ENCODE measurements around the gene TBCCD1.

The TBCCD1 gene

DNA sequence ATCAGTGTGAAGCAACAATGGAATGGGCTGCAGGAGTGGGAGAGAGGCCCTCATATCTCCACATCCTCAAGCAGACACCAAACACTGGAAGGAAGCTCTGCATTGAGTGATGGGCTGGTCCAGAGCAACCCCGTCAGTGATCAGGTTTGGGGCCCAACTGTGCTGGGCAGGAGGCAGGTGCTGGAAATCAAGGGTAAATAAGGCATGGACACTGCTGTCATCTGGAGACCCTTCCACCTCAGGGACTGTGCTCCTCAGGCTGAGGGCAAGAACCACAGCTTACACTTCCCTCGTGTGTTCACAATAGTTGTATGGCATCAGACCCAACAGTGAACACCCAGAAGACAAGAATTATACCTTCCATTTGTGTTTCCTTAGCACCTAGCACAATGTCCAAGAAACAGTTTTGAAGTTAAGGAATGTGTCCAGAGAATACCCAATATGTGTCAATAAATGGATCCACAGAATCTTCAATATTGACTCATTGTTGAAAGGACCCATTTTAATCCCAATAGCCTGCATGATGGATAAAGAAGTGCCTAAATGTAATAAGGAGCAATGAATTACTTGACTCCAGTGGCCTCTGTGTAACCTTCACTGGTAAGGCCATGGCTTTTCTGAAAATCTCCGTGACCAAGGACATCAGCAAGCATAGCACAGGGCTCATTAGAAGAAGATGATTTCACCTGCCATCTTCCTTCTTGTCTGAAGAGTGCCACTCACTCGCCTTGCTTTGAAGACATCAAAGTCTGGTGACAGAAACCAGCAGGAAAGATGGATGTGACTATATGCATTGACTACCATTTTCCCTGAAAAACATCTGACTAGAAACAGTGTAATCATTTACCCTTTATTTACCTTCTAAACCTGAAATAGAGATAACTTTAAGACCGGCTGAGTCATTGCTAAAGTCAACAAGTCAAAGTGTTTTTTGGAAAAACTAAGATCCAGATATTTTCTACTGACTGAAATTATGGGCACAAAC is 38.7 kb upstream of the TBCCD1 start:
- no peaks in the 10 kb centered on the region for H3K36me3 ChIP-seq
- H3K9me3 ChIP-seq, result no peaks in the 10 kb centered on the region
- no peak overlapping the region for H3K27ac ChIP-seq
- H3K27me3 ChIP-seq, result no peaks in the 10 kb centered on the region
- TF ChIP-seq, protein P1, sequence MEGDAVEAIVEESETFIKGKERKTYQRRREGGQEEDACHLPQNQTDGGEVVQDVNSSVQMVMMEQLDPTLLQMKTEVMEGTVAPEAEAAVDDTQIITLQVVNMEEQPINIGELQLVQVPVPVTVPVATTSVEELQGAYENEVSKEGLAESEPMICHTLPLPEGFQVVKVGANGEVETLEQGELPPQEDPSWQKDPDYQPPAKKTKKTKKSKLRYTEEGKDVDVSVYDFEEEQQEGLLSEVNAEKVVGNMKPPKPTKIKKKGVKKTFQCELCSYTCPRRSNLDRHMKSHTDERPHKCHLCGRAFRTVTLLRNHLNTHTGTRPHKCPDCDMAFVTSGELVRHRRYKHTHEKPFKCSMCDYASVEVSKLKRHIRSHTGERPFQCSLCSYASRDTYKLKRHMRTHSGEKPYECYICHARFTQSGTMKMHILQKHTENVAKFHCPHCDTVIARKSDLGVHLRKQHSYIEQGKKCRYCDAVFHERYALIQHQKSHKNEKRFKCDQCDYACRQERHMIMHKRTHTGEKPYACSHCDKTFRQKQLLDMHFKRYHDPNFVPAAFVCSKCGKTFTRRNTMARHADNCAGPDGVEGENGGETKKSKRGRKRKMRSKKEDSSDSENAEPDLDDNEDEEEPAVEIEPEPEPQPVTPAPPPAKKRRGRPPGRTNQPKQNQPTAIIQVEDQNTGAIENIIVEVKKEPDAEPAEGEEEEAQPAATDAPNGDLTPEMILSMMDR (IDR thresholded peaks at IDR 0.05), result no peak
- H3K4me3 ChIP-seq, result no peak overlapping the region
- no peak for DNase-seq
- intact Hi-C loops (cut with DNase I; ENCODE audit: low total_unique reads), result loop anchor here (10.0 kb wide), 1 partner anchor 1069 kb away; the partner anchor contains the start of gene SST
- no peaks in the 10 kb centered on the region for H3K4me1 ChIP-seq

DNA sequence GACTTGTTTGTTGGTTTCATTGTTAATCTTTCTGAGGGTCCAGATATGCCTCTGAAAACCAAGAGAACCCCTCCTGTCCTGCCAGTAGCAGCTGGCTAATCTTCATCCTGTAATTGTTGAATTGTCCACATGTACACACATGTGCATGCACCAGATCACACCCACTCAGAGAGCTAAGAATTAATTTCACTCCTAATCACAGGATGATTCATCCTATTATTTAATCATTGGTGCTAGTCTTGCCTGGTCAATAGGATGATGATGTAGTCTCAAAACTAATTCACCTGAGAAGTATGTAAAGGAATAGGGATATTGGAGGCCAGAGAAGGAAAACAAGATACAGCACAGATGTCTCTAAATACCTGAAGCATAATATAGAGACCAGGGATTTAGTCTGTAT is 37.9 kb upstream of the TBCCD1 start:
- intact Hi-C loops (cut with DNase I; ENCODE audit: low total_unique reads), result loop anchor here (10.0 kb wide), 1 partner anchor 1070 kb away; the partner anchor contains the start of gene SST
- Histone ChIP-seq H3K4me3 (no peak overlapping the region), H3K9me3 (no peaks in the 10 kb centered on the region), H3K27ac (no peak overlapping the region), H3K4me1 (no peaks in the 10 kb centered on the region), H3K36me3 (no peaks in the 10 kb centered on the region), H3K27me3 (no peaks in the 10 kb centered on the region)
- no peak for DNase-seq
- TF ChIP-seq, protein P1 (IDR thresholded peaks at IDR 0.05), result no peak

DNA sequence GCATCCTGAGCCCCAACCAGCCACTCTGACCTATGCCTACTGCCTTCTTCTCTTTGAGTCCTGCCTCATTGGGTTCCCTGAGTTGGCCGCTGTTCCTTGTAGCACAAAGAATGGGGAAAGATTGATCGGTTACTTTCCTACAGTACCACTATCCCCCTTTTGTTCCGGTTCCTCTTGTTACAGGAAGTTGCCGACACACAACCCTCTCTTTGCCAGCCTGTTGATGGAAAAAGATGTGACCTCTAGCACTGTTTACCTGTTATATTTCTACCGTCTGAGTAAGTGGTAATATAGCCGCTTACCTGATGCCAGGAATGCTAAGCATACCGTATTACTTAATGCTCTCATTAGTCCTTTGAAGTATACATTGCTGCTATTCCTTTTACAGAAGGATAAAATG is 36.0 kb upstream of the TBCCD1 start:
- no peaks in the 10 kb centered on the region for H3K4me1 ChIP-seq
- no peaks in the 10 kb centered on the region for H3K27me3 ChIP-seq
- no peaks in the 10 kb centered on the region for H3K9me3 ChIP-seq
- intact Hi-C loops (cut with DNase I; ENCODE audit: low total_unique reads), result loop anchor here (10.0 kb wide), 1 partner anchor 1072 kb away; the partner anchor contains the start of gene SST
- H3K4me3 ChIP-seq, result no peak overlapping the region
- TF ChIP-seq, protein P1 (IDR thresholded peaks at IDR 0.05), result no peak
- H3K36me3 ChIP-seq, result no peaks in the 10 kb centered on the region
- H3K27ac ChIP-seq, result no peak overlapping the region
- DNase-seq, result no peak

DNA sequence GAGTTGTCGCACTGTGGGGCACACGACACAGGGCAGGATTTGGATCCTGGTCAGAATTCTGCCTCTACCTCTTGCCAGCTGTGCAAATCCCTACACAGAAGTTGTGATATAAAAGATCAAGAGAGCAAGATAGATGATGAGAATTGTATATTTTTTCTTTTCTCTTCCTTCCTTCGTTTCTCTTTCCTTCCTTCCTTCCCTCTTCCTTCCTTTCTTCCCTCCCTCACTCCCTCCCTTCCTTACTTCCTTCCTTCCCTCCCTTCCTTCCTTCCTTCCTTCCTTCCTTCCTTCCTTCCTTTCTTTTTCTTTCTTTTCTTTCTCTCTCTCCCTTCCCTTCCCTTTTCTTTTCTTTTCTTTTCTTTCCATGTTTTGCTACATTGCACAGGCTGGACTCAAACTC is 33.8 kb upstream of the TBCCD1 start:
- Histone ChIP-seq H3K27me3 (no peaks in the 10 kb centered on the region), H3K36me3 (no peaks in the 10 kb centered on the region), H3K27ac (no peak overlapping the region), H3K4me1 (no peaks in the 10 kb centered on the region), H3K9me3 (no peaks in the 10 kb centered on the region), H3K4me3 (no peak overlapping the region)
- intact Hi-C loops (cut with DNase I; ENCODE audit: low total_unique reads), result loop anchor here (10.0 kb wide), 1 partner anchor 1074 kb away; the partner anchor contains the start of gene SST
- DNase-seq, result no peak
- TF ChIP-seq, protein P1 (IDR thresholded peaks at IDR 0.05), result no peak

DNA sequence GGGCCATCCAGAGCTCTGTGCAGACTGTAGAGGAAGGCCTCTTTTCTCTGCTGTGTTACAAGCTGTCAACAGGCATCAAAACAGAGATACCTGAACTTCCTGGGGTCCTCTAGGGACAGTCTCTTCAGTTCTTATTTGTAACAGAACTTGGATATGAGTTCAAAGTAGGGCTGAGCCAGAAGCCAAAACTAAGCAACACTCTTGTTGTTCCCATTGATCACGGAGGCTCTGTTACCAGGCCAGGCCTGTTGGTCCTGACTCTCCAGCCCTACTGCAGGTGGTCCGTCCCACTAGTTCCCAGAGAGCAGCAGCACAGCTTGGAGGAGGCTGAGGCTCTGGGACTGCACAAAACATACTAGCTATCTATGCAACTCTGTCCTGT is 32.6 kb upstream of the TBCCD1 start:
- Histone ChIP-seq H3K9me3 (no peaks in the 10 kb centered on the region), H3K27me3 (no peaks in the 10 kb centered on the region), H3K4me1 (no peaks in the 10 kb centered on the region), H3K4me3 (no peak overlapping the region), H3K36me3 (no peaks in the 10 kb centered on the region), H3K27ac (no peak overlapping the region)
- TF ChIP-seq, protein P1 (IDR thresholded peaks at IDR 0.05), result no peak
- intact Hi-C loops (cut with DNase I; ENCODE audit: low total_unique reads), result loop anchor here (10.0 kb wide), 1 partner anchor 1075 kb away; the partner anchor contains the start of gene SST
- no peak for DNase-seq
